ENCODE data around the gene CCDC3.

- TF ChIP-seq CTCF (conservative IDR thresholded peaks at IDR 0.05; ENCODE audit: low read depth, low read length) (no peak), EZH2phosphoT487 (IDR thresholded peaks at IDR 0.05; ENCODE audit: borderline replicate concordance, low read length) (no peak)
Observed at GRCh38 chr10:12884851-12885250, 116.7 kb downstream of the CCDC3 start.
